ENCODE data around the gene PSMA6. TPM values are rescaled to one million over a fixed set of nuclear protein-coding genes. Genes with fewer than 3 reads are reported as not detected.

PSMA6 gene
- total and polyA plus RNA-seq, 2 of the 13 experiments (the other 11 are each of a cell fraction or from before 2014, with no cell fraction given), result 525 to 1,109 TPM

- TF ChIP-seq UBTF (CRISPR knock-in tag; IDR thresholded peaks at IDR 0.05), result no peak
- TF ChIP-seq ZNF773 (CRISPR knock-in tag; IDR thresholded peaks at IDR 0.05; ENCODE audit: borderline replicate concordance), result no peak
- 0 out of 2 replicates have a peak, but pooled peaks have one; percentile 50 for TF ChIP-seq ZNF33B (CRISPR knock-in tag; IDR thresholded peaks at IDR 0.05)
- peak; percentile 92 for TF ChIP-seq ZGPAT (CRISPR knock-in tag; IDR thresholded peaks at IDR 0.05)
- no peak for TF ChIP-seq DBP (CRISPR knock-in tag; IDR thresholded peaks at IDR 0.05; ENCODE audit: not compliant biosample characterization)
- TF ChIP-seq HMG20A (CRISPR knock-in tag; IDR thresholded peaks at IDR 0.05; ENCODE audit: borderline replicate concordance), result peak; percentile 79
- 0 out of 2 replicates have a peak, but pooled peaks have one; percentile 59 for TF ChIP-seq SNAPC4 (CRISPR knock-in tag; IDR thresholded peaks at IDR 0.05)
- TF ChIP-seq PAF1 (CRISPR knock-in tag; IDR thresholded peaks at IDR 0.05), result no peak
- TF ChIP-seq CCDC6 (CRISPR knock-in tag; IDR thresholded peaks at IDR 0.05), result 0 out of 2 replicates have a peak, but pooled peaks have one; percentile 36
- TF ChIP-seq HNF1A (IDR thresholded peaks at IDR 0.05; ENCODE audit: low read depth), result peak; percentile 55; the same call in 1 of the 2 replicates
- peak; percentile 59; the same call in 1 of the 2 replicates for TF ChIP-seq HNF1A (CRISPR knock-in tag; IDR thresholded peaks at IDR 0.05; ENCODE audit: borderline replicate concordance)
- TF ChIP-seq ZMAT5 (CRISPR knock-in tag; IDR thresholded peaks at IDR 0.05; ENCODE audit: borderline replicate concordance, low read depth), result no peak
- peak; percentile 92 for TF ChIP-seq MED1 (CRISPR knock-in tag; IDR thresholded peaks at IDR 0.05)
Observed at GRCh38 chr14:35355981-35356841, 64.0 kb downstream of the PSMA6 start (continued).
